GM19023 (cell line): ENCODE measurements around the gene EXOG.

Experiments used
- ATAC-seq: cut with Tn5 transposase; IDR thresholded peaks from one replicate; pipeline ENCODE4 v1.9.1; 2021; ENCODE audit warnings: mild to moderate bottlenecking, moderate library complexity; ENCODE audit not compliant: unreplicated experiment

Gene EXOG

DNA sequence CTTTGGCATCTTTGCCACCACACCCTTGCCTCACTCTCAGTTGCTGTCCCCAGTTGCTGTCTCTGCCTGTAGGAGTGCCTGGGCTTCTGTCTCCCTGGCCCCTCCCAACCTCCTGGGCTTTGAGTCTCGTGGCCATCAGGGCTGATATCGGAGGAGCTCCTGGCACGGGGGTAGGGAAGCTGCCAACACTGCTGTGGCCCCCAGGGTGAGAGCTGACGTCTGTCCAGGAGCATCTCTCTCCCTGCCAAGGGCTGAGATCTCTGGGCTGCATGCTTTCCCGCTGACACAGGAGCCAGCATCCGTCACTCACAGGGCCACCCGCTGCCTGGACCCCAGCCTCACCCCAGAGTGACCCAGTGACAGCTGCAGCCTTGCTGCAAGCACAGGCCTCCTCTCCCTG lies 47.4 kb downstream of the EXOG start:
- no peak for ATAC-seq

DNA sequence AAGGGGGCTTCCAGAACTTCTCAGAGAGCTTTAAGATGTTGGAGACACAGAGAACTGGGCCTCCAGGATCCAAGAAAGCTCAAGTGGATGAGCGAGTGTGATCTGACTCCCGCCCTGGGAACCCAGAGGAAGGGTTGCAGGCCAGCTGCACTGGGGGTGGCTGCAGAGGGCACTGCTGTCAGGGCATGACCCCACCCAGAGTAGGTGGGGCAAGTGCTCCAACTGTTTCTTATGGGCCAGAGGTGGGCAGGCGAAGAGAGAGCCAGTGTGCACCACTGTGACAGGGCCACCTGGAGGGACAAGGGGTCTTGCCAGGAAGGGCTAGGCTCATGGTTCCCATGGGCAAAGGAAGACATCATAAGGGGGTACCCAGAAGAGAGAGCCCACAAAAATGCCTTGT lies 48.8 kb downstream of the EXOG start:
- ATAC-seq = no peak

DNA sequence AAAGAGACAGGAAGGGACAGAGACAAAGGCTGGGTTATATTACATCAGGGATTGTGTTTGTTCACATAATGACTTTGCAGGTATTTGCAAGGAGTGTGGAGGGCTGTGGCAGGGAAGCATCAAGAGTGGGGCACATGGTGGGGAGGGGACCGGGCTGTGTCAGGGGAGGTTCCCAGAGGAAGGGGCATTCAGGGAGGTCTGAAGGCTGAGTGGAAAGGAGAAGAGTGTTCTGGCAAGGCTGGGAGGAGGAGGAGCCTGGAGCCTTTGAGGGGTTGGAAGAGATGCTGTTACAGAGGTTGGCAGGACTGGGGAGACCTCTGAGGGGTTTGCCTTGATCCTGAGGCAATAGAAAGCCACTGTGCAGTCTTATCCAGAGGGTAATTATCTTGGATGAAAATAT lies 49.4 kb downstream of the EXOG start:
- ATAC-seq = no peak

DNA sequence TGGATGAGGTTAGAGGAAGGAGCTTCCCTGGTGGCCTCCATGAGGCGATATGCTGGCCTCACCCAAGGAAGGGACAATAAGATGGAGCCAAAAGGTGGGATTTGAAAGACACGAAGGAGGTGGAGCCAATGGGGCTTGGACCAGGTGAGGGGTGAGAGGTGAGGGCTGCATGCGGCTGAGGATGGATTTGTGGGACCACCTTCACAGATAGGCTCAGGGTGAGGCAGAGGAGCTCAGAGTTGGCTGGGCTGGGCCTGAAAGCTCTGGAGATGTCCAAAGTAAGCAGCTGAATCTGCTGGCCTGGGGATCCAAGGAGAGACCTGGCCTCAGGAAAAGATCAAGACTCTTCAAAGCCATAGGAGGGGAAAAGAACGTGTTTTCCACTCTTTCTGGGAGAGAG lies 49.8 kb downstream of the EXOG start:
- ATAC-seq = no peak

DNA sequence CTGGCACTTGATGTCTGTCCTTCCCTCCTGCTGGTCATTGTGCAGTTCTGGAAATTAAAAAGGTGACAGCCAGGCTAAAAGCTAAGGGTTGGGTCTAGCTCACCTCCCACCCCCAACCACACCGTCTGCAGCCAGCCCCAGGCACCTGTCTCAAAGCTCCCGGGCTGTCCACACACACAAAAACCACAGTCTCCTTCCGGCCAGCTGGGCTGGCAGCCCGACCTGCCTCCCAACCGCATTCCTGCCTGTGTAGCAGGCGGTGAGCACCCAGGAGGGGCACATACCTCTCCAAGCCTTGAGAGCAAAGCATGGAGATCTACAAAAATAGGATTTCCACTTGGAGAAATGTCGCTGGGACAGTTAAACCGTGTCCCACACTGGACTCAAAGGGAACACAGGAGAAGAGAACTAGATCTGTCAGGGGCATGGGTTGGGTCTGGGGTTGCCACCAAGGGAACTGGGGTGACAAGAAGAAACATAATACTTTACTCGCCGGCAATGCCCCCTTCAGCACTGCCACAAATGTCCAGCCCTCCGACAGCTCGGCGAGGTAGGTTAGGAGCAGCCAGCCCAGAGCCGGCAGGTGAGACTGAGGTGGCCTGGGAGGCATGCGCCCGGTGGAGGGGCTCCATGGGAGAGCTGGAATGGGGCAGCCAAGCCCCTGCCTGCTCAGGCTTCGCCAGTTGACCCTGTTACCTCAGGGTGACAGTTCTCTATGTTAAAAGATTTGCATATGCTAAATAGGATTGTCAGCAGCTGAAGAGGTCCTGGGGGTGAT lies 52.2 kb downstream of the EXOG start:
- no peak for ATAC-seq

DNA sequence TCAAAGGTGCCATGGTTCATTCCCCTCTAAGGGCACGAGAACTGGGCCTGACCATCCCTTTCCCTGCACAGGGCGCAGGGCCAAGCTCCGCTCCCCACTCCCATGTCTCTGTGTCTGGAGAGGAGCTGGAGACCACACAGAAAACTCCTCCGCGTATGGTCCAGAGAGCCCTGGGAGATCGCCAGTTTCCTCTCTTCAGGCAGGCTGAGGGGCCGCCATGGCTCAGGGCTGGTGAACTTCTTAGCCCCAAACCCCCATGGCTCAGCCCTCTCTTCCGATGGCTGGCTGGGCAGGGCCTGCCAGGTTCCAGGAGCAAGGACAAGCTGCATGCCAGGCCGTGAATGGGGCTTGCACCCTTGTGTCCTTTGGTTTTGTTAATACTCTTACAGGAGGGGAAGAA lies 52.9 kb downstream of the EXOG start:
- no peak for ATAC-seq

DNA sequence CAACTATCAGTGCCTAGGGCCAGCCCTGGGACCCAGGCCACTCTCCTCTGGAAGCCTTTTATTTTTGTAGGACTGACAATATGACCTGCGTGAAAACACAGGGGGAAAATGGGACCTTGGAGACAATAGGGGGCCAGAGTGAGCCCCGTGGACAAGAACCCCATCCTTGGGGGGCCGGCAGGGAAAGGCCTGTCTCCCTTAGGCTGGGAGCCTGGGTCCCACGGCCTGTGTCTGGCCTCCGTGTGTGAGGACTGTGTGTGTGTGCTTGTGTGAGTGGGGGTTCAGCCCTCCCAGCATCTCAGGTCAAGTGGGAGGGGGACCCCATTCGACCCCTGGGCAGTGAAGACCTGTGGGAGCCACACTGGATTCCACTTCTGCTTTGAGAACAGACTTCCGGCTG lies 53.3 kb downstream of the EXOG start:
- no peak for ATAC-seq

DNA sequence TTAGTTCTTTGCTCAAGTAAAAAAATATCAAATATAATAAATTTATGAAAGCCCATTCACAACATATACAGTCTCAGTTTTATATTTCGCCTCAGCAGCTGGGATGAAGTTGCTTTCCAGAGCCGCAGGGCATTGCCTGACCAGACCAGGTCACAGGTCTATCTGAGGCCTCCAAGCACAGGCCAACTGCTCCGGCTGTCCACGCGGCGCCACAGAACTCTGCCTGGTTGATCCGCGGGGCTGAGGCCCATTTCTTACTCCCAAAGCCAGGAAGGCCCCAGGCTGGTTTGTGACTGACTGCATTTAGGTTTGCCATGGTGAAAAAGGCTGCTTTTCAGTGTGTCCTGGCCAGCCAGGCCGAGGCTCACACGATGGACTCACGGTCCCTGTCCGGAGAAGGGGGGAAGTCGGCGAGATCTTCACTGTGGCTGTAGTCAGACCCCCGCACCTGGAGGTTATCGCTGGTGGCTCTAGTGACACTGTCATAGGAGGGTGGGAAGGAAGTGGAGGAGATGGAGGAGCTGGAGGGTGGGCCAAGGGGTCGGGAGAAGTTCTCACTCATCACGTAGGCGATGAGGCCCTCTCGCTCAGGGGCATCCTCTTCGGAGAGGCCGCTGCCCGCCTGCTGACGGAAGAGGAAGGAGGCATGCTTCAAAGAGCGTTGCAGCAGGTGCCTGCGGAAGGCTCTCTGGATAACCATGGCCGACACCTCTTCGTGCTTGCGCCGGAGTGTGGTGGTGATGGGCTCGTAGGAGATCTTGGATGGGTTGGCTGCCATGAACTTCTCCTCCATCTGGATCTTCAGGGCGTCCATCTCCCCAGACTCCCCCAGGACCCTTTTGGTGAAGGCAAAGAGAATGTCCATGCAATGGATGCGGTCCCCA lies 54.1 kb downstream of the EXOG start:
- no peak for ATAC-seq

DNA sequence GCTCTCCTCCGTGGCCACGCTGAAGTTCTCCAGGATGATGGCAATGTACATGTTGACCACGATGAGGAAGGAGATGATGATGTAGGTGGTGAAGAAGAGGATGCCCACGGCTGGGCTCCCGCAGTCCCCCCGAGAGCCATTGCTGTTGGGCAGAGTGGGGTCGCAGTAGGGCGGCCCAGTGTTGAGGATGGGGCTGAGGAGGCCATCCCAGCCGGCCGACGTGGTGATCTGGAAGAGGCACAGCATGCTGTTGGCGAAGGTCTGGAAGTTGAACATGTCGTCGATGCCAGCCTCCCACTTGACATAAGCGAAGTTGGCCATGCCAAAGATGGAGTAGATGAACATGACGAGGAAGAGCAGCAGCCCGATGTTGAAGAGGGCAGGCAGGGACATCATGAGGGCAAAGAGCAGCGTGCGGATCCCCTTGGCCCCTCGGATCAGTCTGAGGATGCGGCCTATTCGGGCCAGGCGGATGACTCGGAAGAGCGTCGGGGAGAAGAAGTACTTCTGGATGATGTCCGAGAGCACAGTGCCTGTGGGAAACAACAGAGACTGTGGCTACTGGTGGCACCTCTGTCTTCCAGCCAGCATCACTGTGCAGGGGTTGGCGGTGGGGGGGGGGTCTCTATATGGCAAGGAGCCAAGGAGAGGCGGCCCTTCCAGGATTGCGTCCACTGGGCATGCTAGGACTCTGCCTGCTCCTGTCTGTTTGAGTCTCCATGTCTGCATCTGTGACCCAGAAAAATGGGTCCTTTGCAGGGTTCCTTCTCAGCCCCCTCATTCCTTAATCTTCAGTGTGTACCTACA lies 55.1 kb downstream of the EXOG start:
- no peak for ATAC-seq

DNA sequence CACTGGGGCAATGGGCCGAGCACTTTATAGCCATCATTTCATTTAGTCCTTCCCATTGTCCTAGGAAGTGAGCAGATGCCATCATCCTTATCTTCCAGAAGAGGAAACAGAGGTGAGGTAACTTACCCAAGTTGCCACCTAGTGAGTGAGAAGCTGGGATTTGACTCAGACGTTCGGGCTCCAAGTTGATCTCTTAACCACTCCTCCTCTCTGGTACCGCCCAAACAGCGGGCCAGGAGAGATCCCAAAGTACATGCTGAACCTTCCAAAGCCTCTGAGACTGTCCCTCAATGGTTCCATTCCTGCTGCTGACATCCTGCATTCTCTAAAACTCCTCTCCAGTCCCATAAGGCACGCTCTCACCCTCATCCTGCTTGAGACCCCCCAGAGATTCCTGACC lies 56.2 kb downstream of the EXOG start:
- ATAC-seq = no peak

DNA sequence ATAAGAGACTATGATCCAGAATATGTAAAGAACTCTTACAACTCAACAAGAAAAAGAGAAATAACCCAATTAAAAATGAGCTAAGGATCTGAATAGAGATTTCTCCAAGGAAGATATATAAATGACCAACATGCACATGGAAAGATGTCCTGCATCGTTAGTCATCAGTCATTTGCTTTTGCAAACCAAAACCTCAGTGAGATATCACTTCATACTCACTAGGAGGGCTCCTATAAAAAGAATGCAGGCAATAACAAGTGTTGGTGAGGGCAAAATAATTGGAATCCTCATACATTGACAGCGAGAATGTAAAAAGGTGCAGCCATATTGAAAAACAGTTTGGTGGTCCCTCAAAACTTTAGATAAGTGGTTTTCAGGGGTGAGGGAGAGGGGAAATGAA lies 56.9 kb downstream of the EXOG start:
- ATAC-seq = no peak

DNA sequence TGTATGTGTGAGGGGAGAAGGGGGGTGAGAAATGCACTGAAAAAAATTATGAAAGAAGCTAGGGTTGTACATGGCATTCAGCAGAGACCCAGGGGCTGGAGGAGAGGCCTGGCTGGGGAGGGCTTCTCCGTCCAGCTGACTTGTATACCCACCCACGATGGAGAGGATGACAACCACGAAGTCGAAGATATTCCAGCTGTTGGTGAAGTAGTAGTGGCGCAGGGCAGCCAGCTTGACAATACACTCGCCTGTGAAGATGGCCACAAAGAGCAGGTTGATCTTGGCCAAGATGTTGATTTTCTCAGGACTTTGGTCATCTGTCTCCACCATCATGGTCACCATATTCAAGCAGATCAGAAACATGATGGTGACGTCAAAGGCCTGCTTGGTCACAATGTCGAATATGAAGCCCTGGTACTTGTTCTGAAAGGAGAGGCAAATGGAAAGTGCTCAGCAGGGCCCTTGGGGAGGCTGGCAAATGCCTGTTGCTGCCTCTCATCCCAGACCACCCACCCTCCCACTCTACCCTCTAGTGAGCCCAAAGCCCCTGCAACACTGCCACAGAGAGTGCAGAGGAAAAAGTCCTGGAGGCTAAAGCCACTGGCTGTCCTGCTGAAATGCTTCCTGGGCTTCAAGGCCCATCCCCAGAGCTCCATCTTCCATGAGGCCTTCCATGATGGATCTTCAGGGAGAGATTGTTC lies 58.1 kb downstream of the EXOG start:
- ATAC-seq = no peak

DNA sequence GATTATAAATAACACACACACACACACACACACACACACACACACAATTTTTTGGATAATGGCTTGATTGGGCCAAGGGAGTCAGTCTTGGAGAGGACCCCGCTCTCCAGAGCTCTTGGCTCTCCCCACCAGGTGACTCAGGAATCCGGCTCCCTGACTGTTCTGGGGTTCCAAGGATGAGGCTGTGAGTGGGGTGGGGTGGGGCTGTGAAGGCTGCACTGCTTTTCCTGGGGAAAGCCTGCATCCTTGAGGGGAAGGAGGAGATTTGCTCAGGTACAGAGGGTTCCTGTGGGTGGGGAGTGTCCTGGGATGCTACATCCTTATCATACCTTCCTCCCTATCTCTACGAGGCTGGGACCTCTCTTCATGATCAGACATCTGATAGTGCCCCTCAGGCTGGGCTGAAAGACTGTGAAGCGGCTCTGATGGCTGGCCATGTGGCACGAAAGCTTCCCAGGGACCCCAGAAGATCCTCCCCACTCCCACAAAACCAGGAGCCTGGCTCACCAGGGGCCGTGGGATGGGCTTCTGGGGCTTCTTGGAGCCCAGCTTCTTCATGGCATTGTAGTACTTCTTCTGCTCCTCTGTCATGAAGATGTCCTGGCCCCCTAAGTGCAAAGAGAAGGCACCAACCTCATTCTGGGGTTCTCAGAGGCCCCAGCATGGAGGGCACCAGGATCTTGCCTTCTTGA lies 59.2 kb downstream of the EXOG start:
- no peak for ATAC-seq

DNA sequence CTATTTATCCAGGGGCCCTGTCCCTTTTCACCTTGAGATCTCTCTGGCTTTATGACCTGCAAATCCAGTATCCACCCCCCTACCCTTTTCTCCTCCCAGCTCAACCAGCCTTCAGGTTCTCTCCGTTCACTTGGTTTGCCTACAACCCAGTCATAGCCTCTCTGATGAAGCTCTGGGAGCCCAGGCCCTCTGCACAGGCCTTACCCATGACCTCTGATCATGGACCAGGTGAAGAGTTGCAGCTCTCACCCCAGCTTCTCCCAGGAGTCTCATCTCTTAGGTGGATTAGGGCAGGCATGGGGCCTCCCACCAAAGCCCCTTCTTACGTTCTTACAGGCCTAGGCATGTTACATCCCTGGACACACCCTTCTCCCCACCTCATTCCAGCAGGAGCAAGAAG lies 59.8 kb downstream of the EXOG start:
- ATAC-seq = no peak

DNA sequence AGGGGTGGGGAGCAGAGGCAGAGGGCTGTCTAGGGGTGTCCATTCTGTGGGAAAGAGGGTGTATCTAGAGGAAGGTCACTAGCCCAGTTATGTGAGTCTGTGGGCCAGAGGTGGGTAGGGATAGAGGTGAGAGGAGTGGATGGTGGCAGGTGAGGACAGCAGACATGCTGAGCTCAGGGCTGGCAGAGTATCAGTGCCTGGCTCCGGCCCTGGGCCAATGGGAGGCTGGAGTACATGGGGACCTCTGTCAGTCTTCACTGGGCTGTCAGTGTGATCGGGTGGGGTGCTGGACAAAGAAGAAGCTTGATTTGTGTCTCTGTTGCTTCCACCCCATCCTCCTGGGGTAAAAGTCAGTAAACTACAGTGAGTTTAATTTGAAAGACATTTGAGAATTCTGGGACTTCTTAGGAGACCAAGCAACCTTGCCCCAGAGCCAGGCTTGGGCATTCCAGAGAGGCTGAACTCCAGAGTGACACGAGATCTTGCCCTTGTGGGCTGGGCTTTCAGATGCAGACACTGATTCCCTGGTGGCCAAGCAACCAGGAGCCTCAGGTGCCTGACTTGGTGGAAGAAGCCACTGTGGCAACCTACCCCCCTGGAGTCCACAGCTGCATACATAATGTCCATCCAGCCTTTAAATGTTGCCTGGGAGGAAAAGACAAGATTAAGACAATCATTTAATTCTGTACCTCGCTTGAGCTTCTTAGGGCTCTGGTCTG lies 60.7 kb downstream of the EXOG start:
- no peak for ATAC-seq

DNA sequence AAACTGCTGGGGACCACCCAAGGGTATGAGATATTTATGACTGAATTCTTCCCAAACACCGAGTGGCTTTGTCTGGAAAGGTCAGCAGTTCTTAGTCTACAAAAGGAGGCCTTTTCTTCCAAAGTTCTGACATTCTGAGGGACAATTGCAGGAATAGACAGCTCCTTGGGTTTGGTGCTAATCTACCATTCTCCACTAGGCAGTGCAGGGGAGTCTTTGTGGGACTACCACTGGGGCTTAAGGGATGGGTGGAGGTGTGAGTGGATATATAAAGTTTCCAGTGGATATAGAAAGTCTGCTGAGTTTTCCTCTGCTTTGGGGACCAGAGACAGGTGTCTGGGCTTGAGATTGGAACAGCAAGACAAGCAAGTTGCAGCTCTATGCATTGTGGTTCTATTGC lies 62.7 kb downstream of the EXOG start:
- ATAC-seq = no peak

DNA sequence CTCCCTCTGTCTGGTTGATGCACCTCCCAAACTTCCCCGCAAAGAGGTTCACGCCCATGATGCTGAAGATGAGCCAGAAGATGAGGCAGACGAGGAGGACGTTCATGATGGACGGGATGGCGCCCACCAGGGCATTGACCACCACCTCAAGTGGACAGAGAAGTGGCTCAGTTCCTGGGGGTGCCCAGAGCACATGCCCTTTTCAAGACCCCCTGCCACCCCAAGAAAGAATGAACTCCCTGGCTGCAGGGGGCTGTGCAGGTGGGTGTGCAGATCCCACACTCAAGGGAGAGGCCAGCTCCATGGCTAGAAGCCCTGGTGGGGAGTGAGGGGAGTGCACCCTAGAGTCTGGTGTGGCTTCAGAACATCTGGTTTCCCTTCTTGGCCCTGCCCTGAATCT lies 64.1 kb downstream of the EXOG start:
- ATAC-seq = no peak

DNA sequence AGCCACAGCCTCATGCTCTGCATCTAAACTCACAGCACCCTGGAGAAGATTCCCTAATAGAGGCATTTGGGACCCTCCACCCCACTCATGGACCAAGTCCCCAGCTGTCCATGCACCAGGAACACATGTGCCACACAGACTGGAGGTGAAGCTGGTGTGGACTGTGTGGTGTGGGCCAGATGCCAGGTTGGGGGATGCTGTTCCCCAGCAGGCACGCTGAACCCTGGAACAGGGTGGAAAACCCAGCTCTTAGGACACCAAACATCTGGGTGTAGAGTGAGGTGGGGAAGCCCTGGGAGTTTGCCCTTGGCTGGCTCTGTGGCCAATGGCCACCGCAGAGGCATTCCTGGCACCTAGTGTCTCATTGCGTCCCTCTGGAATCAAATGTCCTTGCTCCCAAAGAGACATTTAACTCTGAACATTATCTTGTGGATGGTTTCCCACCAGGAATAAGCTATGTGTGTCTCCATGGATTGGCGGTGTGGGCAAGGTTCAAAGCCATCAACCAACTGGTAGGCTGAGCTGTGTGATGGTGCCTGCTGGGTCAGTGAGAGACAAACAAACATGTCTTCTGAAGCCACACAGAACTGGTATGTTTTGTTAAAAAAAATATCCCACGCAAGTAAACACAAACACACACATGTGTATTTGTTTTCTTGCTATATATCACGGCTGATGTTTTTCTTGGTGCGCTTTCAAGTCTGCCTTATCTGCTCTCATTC lies 65.0 kb downstream of the EXOG start:
- no peak for ATAC-seq
